HG02885 (cell line): Measurements from ENCODE around the gene TNFRSF8.

Experiments
- ATAC-seq: cut with Tn5 transposase; IDR thresholded peaks from one replicate; pipeline ENCODE4 v1.9.1; 2021; ENCODE audit warnings: mild to moderate bottlenecking; ENCODE audit not compliant: unreplicated experiment, poor library complexity

Gene TNFRSF8

GRCh38 chr1:12168451-12169160, 105.5 kb downstream of the TNFRSF8 start:
- ATAC-seq: no peak

- ATAC-seq: no peak
These were observed 106.5 kb downstream of the TNFRSF8 start for GRCh38 chr1:12169442-12170135.

GRCh38 chr1:12170263-12170671, 107.2 kb downstream of the TNFRSF8 start:
- ATAC-seq: no peak

GRCh38 chr1:12171206-12172041, 108.3 kb downstream of the TNFRSF8 start:
- no peak for ATAC-seq

GRCh38 chr1:12172042-12172851, 109.1 kb downstream of the TNFRSF8 start:
- ATAC-seq: no peak

GRCh38 chr1:12173041-12173509, 110.0 kb downstream of the TNFRSF8 start:
- no peak for ATAC-seq

GRCh38 chr1:12173631-12174121, 110.6 kb downstream of the TNFRSF8 start:
- ATAC-seq: no peak

- ATAC-seq: no peak
These were observed 112.1 kb downstream of the TNFRSF8 start for GRCh38 chr1:12174924-12175810.

- no peak for ATAC-seq
These were observed 113.4 kb downstream of the TNFRSF8 start for GRCh38 chr1:12176298-12177118.

GRCh38 chr1:12177156-12177998, 114.3 kb downstream of the TNFRSF8 start:
- no peak for ATAC-seq

GRCh38 chr1:12177999-12178441, 114.9 kb downstream of the TNFRSF8 start:
- ATAC-seq: no peak

GRCh38 chr1:12178511-12178910, 115.4 kb downstream of the TNFRSF8 start:
- ATAC-seq: no peak

GRCh38 chr1:12179111-12179519, 116.0 kb downstream of the TNFRSF8 start:
- ATAC-seq: no peak

GRCh38 chr1:12179676-12180075, 116.6 kb downstream of the TNFRSF8 start:
- no peak for ATAC-seq

- no peak for ATAC-seq
These were observed 117.2 kb downstream of the TNFRSF8 start for GRCh38 chr1:12180315-12180714.

- ATAC-seq: no peak
These were observed 117.8 kb downstream of the TNFRSF8 start for GRCh38 chr1:12180903-12181302.

GRCh38 chr1:12181568-12181967, 118.5 kb downstream of the TNFRSF8 start:
- ATAC-seq: no peak
